DMS 273 (cell line): ENCODE measurements around the gene MMP21.

Experiments used
- DNase-seq: peaks from one replicate; lab custom pipeline; 2025; ENCODE audit not compliant: unreplicated experiment; lab: John Stamatoyannopoulos, UW

MMP21 gene

DNA sequence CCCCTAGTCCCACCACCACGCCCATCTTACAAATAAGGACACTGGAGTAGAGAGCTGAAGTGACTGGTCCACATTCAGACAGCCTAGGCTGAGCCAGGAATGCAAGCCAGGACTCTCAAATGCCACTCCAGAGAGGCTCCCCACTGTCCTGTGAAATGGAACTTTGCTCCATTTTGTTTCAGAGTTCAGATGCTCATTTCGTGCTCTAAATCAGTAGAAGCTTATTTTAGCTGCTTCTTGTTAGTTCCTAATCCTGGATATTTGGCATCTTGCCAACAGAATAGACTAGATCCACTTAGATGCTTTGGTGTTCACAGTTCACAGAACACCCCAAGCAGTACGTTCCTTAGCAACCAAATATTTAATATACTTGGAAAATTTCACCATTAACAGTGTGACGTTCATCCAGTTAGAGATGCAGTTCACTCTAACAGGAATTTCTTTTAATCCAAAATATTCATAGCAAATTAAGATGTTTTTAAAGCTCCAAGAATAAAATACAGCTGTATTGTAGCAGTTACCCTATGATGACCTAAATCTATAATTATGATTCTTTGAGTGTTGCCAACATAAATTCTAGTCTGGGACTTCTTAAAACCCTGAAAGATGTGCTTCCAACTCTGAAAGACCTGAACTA lies 7.3 kb downstream of the MMP21 start:
- DNase-seq: peak; percentile 19

DNA sequence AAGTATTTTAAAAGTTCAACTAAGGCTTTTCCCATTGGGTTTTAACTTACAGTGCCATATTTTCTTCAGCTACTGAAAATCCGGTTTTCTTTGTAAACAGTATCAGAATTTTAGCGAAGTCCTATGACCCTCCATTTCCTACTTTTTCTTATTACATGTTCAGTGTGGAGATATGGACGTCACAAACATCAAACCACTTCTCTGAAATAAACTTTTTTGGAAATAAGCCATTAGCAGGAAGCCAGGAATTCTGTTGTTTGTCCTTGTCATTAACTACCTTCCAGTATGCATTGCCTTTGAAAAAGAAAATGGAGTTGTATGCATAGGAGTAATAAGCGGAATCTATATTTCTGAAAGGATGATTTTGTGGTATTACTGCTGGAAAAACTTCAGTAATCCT lies 9.1 kb downstream of the MMP21 start:
- DNase-seq: no peak

DNA sequence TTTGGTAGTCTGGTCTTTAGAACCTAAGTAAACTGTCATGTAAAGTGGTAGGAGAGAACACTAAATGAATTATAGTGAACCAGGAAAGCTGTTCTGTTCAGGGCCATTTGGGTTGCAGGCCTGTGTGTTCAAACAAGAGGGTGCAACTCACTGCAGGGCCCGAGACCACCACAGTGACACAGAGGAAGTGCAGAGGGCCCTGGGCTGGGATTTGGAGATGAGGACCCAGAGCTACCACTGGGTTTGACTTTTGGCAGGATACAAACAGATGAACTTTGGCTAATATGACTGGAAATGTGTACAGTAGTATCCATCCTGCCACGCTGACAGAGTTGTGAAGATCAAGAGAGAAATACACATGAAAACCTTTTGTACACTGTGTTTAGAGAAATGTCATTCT lies 9.8 kb downstream of the MMP21 start:
- no peak for DNase-seq

DNA sequence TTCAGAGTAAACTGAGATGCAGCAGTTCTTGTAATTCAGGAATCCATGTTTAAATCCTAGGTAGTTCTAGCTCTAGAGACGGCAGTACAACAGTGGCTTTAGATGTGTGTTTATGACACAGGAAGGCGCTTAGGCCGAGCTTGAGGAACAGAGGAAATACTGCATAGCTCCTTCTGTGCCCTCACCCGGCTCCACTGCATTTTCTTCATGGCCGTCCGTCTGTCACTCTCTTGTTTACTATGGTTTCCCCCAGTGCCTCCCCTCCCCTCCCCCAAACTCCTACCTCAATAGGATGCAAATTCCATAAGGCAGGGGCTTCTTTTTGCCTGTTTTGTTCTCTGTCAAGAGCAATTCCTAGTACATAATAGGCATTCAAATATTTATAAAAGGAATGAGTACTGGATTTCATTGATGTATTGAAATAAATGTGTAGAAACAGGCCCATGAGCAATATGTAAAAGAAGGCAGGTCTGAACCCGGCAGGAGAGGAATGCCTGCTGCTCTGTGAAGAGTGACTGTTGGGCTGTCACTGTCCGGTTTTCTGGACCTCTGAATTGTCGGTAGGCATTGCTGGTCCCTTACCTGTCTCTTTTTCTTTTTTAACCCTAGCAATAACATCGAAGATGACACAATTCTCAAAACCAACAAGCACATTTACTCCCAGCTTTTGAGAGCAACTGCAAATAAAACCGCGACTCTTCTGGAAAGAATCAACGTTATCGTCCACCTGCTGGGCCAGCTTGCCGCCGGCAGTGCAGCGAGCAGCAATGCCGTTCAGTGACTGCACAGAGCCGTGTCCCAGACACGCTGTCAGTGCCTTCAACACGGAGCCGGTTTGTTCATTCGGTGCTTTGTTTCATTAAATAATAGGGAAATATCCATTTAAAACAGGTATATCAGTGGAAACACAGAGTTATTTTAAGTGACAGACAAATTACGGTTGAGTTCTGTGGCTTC lies 12.7 kb downstream of the MMP21 start:
- DNase-seq: no peak

GRCh38 chr10:125761961-125762360 lies 13.7 kb downstream of the MMP21 start:
- DNase-seq: no peak

GRCh38 chr10:125757742-125758141 lies 17.9 kb downstream of the MMP21 start:
- DNase-seq: no peak

DNA sequence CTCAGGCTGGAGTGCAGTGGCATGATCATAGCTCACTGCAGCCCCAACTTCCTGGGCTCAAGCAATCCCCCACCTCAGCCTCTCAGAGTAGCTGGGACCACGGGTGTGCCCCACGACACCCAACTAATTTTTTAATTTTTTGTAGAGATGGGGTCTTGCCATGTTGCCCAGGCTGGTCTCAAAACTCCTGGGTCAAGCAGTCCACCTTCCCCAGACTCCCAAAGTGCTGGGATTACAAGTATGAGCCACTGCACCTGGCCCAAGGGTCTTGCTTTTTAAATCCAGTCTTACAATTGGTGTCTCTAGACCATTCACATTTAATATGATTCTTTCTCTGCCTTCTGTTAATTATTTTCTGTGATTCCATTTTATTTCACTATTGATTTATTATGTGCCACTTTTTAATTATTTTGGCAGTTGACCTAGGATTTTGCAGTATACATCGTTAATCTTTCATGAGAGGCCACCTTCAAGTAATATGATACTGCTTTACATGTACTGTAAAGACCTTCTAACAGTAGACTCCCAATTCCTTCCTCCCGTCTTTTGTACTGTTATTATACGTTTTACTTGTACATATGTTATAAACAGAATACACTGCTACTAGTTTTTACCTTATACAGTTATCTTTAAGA lies 18.7 kb downstream of the MMP21 start:
- DNase-seq: no peak

DNA sequence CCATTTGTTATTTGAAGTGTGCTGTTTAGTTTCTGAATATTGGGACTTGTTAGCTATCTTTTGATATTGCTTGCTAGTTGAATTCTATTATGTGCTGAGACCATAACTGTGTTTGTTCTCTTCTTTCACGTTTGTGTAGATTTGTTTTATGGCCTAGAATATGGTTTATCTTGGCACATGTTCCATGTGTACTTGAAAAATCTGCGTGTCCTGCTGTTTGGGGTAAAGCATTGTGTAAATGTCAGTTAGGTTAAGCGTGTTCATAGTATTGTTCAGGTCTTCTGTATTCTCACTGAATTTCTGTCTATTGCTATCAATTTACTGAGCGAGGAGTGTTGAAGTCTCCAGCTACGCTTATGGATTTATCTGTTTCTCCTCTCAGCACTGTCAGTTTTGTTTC lies 19.4 kb downstream of the MMP21 start:
- DNase-seq: no peak

DNA sequence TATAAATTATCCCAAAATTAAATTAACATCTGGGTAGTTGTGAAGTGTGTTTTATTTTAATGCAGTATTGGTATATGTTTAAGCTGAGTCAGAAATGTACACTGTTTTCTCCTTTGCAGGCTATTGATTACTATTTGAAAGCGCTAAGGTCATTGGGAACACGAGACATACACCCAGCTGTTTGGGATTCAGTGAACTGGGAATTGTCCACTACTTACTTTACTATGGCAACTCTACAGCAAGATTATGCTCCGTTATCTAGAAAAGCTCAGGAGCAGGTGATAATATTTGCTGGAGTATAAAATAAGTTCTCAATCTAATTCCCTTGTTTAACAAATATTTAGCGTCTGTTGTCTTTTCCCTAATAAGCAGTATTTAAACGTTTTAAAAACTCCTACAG lies 28.2 kb downstream of the MMP21 start:
- DNase-seq: no peak

DNA sequence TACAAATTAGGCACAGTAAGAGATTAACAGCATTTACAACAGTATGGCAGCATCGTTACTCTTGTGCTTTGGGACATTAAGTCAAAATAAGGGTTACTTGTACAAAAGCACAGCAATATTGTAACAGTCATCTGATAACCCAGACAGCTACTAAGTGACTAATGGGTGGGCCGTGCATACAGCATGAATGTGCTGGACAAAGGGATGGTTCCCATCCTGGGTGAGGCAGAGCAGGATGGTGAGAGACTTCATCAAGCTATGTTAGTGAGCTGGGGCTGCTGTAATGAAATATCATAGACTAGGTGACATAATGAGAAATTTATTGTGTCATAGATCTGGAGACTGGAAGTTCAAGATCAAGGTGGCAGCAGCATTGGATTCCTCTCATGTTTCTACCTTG lies 30.7 kb downstream of the MMP21 start:
- no peak for DNase-seq

- peak; percentile 0 for DNase-seq
Observed at GRCh38 chr10:125742465-125742864, 33.2 kb downstream of the MMP21 start.

- DNase-seq: no peak
Observed at GRCh38 chr10:125739994-125740679, 35.5 kb downstream of the MMP21 start.

DNA sequence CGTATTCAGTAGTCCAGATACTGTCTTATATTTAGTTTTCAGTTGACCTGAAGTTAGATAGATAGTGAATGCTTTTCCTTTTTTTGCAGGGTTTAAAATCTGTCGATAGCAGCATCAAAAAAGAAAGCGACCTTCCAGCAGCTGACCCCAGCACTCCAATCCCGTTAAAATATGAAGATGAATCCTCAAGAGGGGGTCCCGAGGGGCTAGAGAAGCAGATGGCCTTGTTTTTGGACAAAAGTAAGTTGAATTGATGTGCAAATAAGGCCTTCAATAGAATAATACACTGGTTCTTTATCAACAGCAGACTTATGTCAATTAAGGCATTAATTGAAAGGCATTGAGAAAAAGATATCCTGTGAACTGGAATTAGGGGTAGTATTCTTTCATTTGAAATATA lies 37.4 kb downstream of the MMP21 start:
- no peak for DNase-seq

GRCh38 chr10:125734823-125735222 lies 40.8 kb downstream of the MMP21 start:
- DNase-seq: no peak

GRCh38 chr10:125734148-125734547 lies 41.5 kb downstream of the MMP21 start:
- no peak for DNase-seq

DNA sequence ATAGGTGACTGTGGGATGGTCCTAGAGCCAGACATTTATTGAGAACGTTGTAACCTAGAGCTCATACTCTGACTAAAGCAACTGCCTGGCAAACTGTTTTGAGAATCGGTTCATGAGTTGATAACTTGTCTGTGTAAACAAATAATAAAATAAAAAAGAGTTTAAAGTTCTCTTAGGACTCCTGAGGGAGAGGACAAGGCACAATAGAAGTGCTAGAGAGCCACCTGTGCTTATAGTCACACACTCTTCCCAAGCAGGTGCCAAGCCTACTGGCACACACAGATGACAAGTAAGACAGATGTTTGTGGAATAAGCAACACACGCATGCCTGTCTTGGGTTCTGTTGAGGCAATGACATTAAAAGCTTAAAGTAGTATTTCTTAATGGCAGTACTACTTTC lies 48.2 kb downstream of the MMP21 start:
- no peak for DNase-seq

DNA sequence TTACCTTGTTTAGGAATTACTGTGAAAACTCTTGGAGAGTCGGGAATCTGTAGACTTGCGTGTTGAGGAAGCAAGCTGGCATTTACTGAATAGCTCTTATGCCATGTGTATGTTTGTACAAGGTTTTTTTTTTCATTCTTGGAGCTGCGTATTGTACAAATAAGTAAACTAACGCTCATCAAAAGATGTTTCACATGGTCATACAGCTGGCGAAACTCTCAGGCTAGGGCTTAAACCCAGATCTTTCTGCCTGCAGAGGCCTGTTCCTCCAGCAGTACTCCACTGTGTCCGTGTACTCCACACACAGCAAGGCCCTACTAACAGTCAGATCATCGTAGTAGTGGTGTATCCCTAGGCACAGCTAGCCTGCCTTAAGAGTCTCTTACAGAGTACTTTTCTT lies 48.7 kb downstream of the MMP21 start:
- no peak for DNase-seq

DNA sequence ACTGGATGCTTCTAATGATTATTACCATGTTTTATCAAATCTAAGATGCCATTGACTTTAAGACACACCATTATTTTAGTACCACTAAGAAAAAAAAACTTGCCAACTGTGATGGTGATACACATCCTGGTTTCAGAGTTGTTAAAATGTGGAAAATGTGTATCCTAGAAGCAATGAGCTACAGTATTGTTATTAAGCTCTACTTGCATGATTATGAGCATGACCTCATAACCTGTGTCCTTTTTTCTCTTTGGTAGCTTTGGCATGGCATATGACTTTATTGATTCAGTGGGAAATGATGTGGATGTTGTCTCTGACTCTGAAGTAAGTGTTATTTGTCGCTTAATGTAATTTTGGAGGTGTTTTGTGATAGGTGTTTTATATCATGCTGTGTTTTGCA lies 52.8 kb downstream of the MMP21 start:
- no peak for DNase-seq

- DNase-seq: no peak
Observed at GRCh38 chr10:125721035-125721434, 54.6 kb downstream of the MMP21 start.

DNA sequence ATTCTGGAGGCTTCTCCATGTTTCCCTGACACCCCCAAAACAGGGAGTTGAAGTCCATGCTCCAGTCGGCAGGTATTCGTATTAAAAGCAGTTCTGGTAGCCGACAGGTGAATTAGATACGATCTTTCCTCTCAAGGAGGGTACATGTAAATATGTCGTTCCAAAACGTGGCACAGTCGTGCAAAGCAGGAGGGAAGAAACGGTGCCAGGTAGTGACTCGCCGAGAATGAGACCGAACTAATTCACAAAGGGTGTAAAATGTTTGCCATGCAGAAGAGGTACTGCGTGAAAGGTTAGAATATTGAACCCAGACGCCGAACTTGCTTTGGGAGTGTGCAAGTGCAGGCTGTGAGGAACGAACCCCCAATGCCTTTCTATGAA lies 55.6 kb downstream of the MMP21 start:
- DNase-seq: peak; percentile 35

GRCh38 chr10:125719173-125720001 lies 56.2 kb downstream of the MMP21 start, which contains the start of gene EDRF1:
Gene EDRF1, plus strand, starts transcription at chr10:125719709. Its CDS starts 99 bp downstream, at chr10:125719808.
- peak; percentile 99 for DNase-seq
